Lung (tissue), 12 donors: Measurements from ENCODE around the gene SLC7A6. TPM values are rescaled to one million over a fixed set of nuclear protein-coding genes. Genes with fewer than 3 reads are reported as not detected.
A peak's percentile ranks its signal among the peaks of the same experiment; 100 is the strongest.

Experiments used
- ATAC-seq: fragments of 200-7000 bp; cut with Tn5 transposase; one replicate; pipeline ENCODE4 v1.9.1; 2020; ENCODE audit warnings: moderate number of reproducible peaks; ENCODE audit not compliant: insufficient read depth, low FRiP score
- DNase-seq, 3 donors: peaks; one replicate each; pipeline ENCODE4 v3.0.0-alpha.2; 2013 to 2017
- H3K27ac ChIP-seq, 2 donors: one replicate each; pipeline ENCODE4 v1.5.1; 2013; ENCODE audit warnings: mild to moderate bottlenecking in 2 of 2, moderate library complexity in 2 of 2, control low read depth in 1 of 2, inconsistent platforms in 1 of 2, low read depth in 1 of 2, low read length in 1 of 2
- H3K27me3 ChIP-seq, 3 donors: one replicate each; pipeline ENCODE4 v1.5.1; 2013; ENCODE audit warnings: low read length in 2 of 3; ENCODE audit not compliant: control insufficient read depth in 3 of 3, insufficient read depth in 3 of 3
- H3K36me3 ChIP-seq, 4 donors: one replicate each; pipeline ENCODE4 v1.5.1; 2013; ENCODE audit warnings: low read length in 4 of 4, mild to moderate bottlenecking in 1 of 4, moderate library complexity in 1 of 4; ENCODE audit not compliant: control insufficient read depth in 4 of 4, insufficient read depth in 4 of 4
- H3K4me1 ChIP-seq, 5 donors: one replicate each; pipeline ENCODE4 v1.5.1; 2013; ENCODE audit warnings: low read length in 5 of 5, mild to moderate bottlenecking in 2 of 5, moderate library complexity in 1 of 5; ENCODE audit not compliant: control insufficient read depth in 5 of 5, insufficient read depth in 5 of 5
- H3K4me3 ChIP-seq: one replicate; pipeline ENCODE4 v1.5.1; 2013; ENCODE audit warnings: mild to moderate bottlenecking, control low read depth, moderate library complexity
- H3K9ac ChIP-seq, 2 donors: one replicate each; pipeline ENCODE4 v1.5.1; 2013; ENCODE audit warnings: low read length in 2 of 2, control low read depth in 1 of 2; ENCODE audit not compliant: insufficient read depth in 1 of 2
- H3K9me3 ChIP-seq, 4 donors: one replicate each; pipeline ENCODE4 v1.5.1; 2013; ENCODE audit warnings: low read length in 3 of 4, mild to moderate bottlenecking in 1 of 4, moderate library complexity in 1 of 4; ENCODE audit not compliant: control insufficient read depth in 4 of 4, insufficient read depth in 3 of 4
- WGBS, 2 donors: extraction: QIAGEN DNeasy Blood & Tissue Kit; methylation state at CpG; one replicate each; pipeline ENCODE4 v1.1.7; 2013; 5-methylcytosine and 5-hydroxymethylcytosine counted together
- polyA plus RNA-seq, 2 donors: library from polyadenylated mRNA; stranded (reverse); fragments of 200-250 nt; gene quantifications; one replicate each; pipeline ENCODE4 v1.2.1, GENCODE V29; 2013
- total RNA-seq, 2 donors: library from RNA; depleted of rRNA in 1 of 2; stranded (reverse); fragments of >200 nt in 1 of 2; gene quantifications; one replicate each; pipeline ENCODE4 v1.2.1, GENCODE V29; 2014 to 2021
- TF ChIP-seq, protein P1 (sequence below): IDR thresholded peaks from 2 replicates; pipeline ENCODE4 v1.5.1; 2012; ENCODE audit warnings: mild to moderate bottlenecking; ENCODE audit errors: control extremely low read depth, extremely low read depth
- donor health status: control.
- donor health status: control.
- donor health status: Bipolar disorder and iron deficiency.
- donor health status: healthy.
- donor health status: DM: yes; HTN: yes; CAD: no.

Gene SLC7A6
- total and polyA plus RNA-seq, 4 donors: 8.9 to 36.2 (median 20.0) TPM

DNA sequence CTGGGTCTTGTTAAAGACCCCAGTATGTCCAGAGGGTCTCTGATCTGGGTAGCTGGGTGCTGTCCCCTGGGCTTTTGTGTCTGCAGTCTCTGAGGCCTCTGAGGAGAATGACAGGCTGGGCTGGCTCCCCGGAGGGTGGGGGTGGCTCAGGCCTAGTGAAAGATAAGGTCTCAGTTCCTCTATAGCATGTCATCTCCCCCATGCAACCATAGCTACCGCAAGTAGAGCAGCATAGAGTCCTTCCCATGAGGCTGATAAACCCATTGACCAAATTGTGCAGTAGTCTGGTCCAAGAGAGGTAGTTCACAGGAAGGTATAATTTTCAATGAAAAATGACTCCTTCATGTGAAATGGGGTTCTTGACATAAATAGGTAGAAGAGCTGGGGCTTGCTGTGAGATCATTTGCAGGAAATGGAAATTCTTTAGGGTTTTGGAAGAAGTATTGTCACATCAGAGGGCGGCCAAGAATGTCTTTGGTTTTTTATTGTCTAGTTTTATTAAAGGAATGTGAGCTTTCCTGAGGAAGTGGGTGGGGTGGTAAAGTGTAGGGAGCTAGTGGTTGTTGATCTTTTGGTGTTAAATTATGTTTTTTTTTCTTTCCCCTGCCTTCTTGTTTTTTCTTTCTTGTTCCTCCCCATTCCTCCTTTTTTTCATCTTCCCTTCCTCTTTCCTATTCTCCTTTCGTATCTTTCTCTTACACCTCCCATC lies 25.4 kb downstream of the SLC7A6 start:
- Histone ChIP-seq H3K4me3 (no peak overlapping the region), H3K36me3 (peaks cover 0 to 27% (median 7%) of the 10 kb centered on the region in 4 donors), H3K4me1 (peaks cover 0 to 26% (median under 1%) of the 10 kb centered on the region in 5 donors), H3K27ac (peak overlapping the region; percentile 42 to 56), H3K9me3 (peaks cover 0 to 1% (median 0%) of the 10 kb centered on the region in 4 donors), H3K9ac (no peak overlapping the region), H3K27me3 (no peaks in the 10 kb centered on the region)
- ATAC-seq (no peak), DNase-seq (no peak)
- 37 to 43% methylated on average over 4 of the region's 4 CpGs for WGBS, 2 donors
- TF ChIP-seq, protein P1, sequence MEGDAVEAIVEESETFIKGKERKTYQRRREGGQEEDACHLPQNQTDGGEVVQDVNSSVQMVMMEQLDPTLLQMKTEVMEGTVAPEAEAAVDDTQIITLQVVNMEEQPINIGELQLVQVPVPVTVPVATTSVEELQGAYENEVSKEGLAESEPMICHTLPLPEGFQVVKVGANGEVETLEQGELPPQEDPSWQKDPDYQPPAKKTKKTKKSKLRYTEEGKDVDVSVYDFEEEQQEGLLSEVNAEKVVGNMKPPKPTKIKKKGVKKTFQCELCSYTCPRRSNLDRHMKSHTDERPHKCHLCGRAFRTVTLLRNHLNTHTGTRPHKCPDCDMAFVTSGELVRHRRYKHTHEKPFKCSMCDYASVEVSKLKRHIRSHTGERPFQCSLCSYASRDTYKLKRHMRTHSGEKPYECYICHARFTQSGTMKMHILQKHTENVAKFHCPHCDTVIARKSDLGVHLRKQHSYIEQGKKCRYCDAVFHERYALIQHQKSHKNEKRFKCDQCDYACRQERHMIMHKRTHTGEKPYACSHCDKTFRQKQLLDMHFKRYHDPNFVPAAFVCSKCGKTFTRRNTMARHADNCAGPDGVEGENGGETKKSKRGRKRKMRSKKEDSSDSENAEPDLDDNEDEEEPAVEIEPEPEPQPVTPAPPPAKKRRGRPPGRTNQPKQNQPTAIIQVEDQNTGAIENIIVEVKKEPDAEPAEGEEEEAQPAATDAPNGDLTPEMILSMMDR: no peak

DNA sequence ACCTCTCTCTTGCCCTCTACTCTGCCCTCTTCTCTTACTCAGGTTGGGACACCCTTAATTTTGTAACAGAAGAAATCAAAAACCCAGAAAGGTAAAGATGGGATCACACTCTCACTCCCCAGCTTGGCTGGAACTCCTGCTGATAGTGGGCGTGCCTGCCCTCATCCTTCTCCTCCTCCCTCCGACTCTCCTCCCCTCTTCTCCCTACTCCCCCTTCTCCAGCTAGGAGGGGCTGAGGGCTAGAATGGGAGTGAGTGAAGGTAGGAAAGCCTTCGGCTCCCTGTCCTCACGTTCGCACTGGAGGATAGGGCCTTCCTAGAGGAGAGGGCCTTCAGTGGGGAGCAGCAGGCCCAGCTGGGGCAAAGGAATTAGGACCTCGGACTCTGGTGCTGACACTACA lies 26.1 kb downstream of the SLC7A6 start:
- ATAC-seq: no peak
- H3K27me3 ChIP-seq: no peaks in the 10 kb centered on the region
- TF ChIP-seq, protein P1: no peak

DNA sequence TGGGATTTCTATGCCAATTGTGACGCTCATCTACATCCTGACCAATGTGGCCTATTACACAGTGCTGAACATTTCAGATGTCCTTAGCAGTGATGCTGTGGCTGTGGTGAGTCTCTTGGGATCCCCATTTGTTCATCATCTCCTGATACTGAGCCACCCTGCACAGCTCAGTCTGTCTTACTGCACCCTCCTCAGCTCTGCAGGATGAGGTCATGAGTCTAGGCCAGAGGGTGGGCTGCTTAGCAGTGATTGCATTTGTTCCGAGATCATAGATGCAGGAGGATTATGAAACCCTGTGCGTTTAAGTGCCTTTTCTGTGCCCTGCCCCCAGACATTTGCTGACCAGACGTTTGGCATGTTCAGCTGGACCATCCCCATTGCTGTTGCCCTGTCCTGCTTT lies 26.9 kb downstream of the SLC7A6 start:
- ATAC-seq: no peak
- no peak for DNase-seq
- TF ChIP-seq, protein P1: no peak
- H3K9me3 ChIP-seq: peaks cover 0 to 1% (median 0%) of the 10 kb centered on the region in 4 donors
- peaks cover 0 to 19% (median 0%) of the 10 kb centered on the region in 5 donors for H3K4me1 ChIP-seq
- H3K9ac ChIP-seq: no peak overlapping the region
- H3K36me3 ChIP-seq: peaks cover 2 to 31% (median 10%) of the 10 kb centered on the region in 4 donors
- no peak overlapping the region for H3K4me3 ChIP-seq
- H3K27me3 ChIP-seq: no peaks in the 10 kb centered on the region
- no peak overlapping the region for H3K27ac ChIP-seq
- 72 to 83% methylated on average over 4 of the region's 4 CpGs for WGBS, 2 donors

More for the DNA sequence above, 26.1 kb downstream of the SLC7A6 start:
- Histone ChIP-seq H3K9ac (no peak overlapping the region), H3K4me1 (peaks cover 0 to 20% (median 0%) of the 10 kb centered on the region in 5 donors), H3K36me3 (peaks cover 0 to 27% (median 7%) of the 10 kb centered on the region in 4 donors), H3K4me3 (no peak overlapping the region), H3K9me3 (peaks cover 0 to 1% (median 0%) of the 10 kb centered on the region in 4 donors), H3K27ac (peak overlapping the region; percentile 37 to 42)
- WGBS, 2 donors: 73 to 84% methylated on average over 6 of the region's 6 CpGs
- DNase-seq: no peak
